ENCODE results near the gene PWP1. TPM values are rescaled to one million over a fixed set of nuclear protein-coding genes. Genes with fewer than 3 reads are reported as not detected.

PWP1 gene
- total RNA-seq, result 10 to 100 TPM; 70.6 to 71.5 TPM

- CTCF ChIA-PET, result interaction anchor here (1.4 kb wide), 1 partner anchor 9 kb away, joined by 4 read pairs; no protein-coding TSS in a partner anchor
- POLR2A ChIA-PET, result interaction anchor here (0.7 kb wide), 1 partner anchor 207 kb away, joined by 3 read pairs; no protein-coding TSS in a partner anchor
These were observed at the start of gene PWP1 for GRCh38 chr12:107685360-107686248. Gene PWP1, plus strand, starts transcription at chr12:107685799. Its CDS starts 101 bp downstream, at chr12:107685900.

GRCh38 chr12:107641154-107641553 is 44.4 kb upstream of the PWP1 start:
- POLR2A ChIA-PET, result no interaction called here
- CTCF ChIA-PET, result no interaction called here

GRCh38 chr12:107642240-107642639 is 43.4 kb upstream of the PWP1 start:
- CTCF ChIA-PET, result no interaction called here
- POLR2A ChIA-PET, result no interaction called here

GRCh38 chr12:107645630-107646333 is 39.8 kb upstream of the PWP1 start:
- ChIA-PET POLR2A (no interaction called here), CTCF (no interaction called here)

- POLR2A ChIA-PET, result no interaction called here
These were observed 39.2 kb upstream of the PWP1 start for GRCh38 chr12:107646436-107646835.

GRCh38 chr12:107649661-107650061 is 35.9 kb upstream of the PWP1 start:
- POLR2A ChIA-PET, result no interaction called here
- CTCF ChIA-PET, result no interaction called here

More at GRCh38 chr12:107646436-107646835, 39.2 kb upstream of the PWP1 start:
- CTCF ChIA-PET, result no interaction called here

GRCh38 chr12:107650977-107651376 is 34.6 kb upstream of the PWP1 start:
- CTCF ChIA-PET, result no interaction called here
- POLR2A ChIA-PET, result no interaction called here

GRCh38 chr12:107651571-107652449 is 33.8 kb upstream of the PWP1 start:
- POLR2A ChIA-PET, result no interaction called here
- CTCF ChIA-PET, result no interaction called here

GRCh38 chr12:107653519-107653918 is 32.1 kb upstream of the PWP1 start:
- ChIA-PET CTCF (no interaction called here), POLR2A (no interaction called here)

- CTCF ChIA-PET, result no interaction called here
These were observed 30.7 kb upstream of the PWP1 start for GRCh38 chr12:107654873-107655272.

GRCh38 chr12:107655281-107656065 is 30.1 kb upstream of the PWP1 start:
- POLR2A ChIA-PET, result interaction anchor here (0.7 kb wide), 1 partner anchor 98 kb away, joined by 5 read pairs; no protein-coding TSS in a partner anchor

More at GRCh38 chr12:107654873-107655272, 30.7 kb upstream of the PWP1 start:
- POLR2A ChIA-PET, result no interaction called here

GRCh38 chr12:107656302-107656701 is 29.3 kb upstream of the PWP1 start:
- POLR2A ChIA-PET, result no interaction called here
- CTCF ChIA-PET, result no interaction called here

More at GRCh38 chr12:107655281-107656065, 30.1 kb upstream of the PWP1 start:
- CTCF ChIA-PET, result no interaction called here

- CTCF ChIA-PET, result no interaction called here
- POLR2A ChIA-PET, result no interaction called here
These were observed 28.5 kb upstream of the PWP1 start for GRCh38 chr12:107657133-107657532.

GRCh38 chr12:107657621-107658020 is 28.0 kb upstream of the PWP1 start:
- ChIA-PET CTCF (interaction anchor here (0.6 kb wide), 1 partner anchor 254 kb away, joined by 3 read pairs; no protein-coding TSS in a partner anchor), POLR2A (no interaction called here)

- POLR2A ChIA-PET, result no interaction called here
- CTCF ChIA-PET, result no interaction called here
These were observed 25.4 kb upstream of the PWP1 start for GRCh38 chr12:107660235-107660634.

GRCh38 chr12:107660861-107661415 is 24.7 kb upstream of the PWP1 start:
- POLR2A ChIA-PET, result no interaction called here
- CTCF ChIA-PET, result no interaction called here

GRCh38 chr12:107661830-107662229 is 23.8 kb upstream of the PWP1 start:
- POLR2A ChIA-PET, result no interaction called here
- CTCF ChIA-PET, result interaction anchor here (0.9 kb wide), 1 partner anchor 14 kb away, joined by 5 read pairs; no protein-coding TSS in a partner anchor

GRCh38 chr12:107662484-107662883 is 23.1 kb upstream of the PWP1 start:
- CTCF ChIA-PET, result interaction anchor here (0.9 kb wide), 1 partner anchor 13 kb away, joined by 5 read pairs; no protein-coding TSS in a partner anchor
- POLR2A ChIA-PET, result no interaction called here

GRCh38 chr12:107663277-107663676 is 22.3 kb upstream of the PWP1 start:
- ChIA-PET CTCF (no interaction called here), POLR2A (no interaction called here)

All from activated CD8-positive, alpha-beta memory T cell treated with anti-CD3 and anti-CD28 coated beads for 36 hours (primary cell).